K562 (cell line): Measurements from ENCODE around the gene STX1B. TPM values are rescaled to one million over a fixed set of nuclear protein-coding genes. Genes with fewer than 3 reads are reported as not detected.
A peak's percentile ranks its signal among the peaks of the same experiment; 100 is the strongest.

Experiments used
- CTBP1 ChIP-seq: fragments of 450-650 bp; IDR thresholded peaks from 2 replicates; pipeline ENCODE4 v1.6.1; 2016; ENCODE audit warnings: borderline replicate concordance
- FOXM1 ChIP-seq, 2 experiments: fragments of 450-650 bp in 1 of 2; sonication (generic) in 1 of 2; formaldehyde crosslinking in 1 of 2; IDR thresholded peaks; 2 replicates each; pipeline versions ENCODE4 v1.6.1 to v1.9.0; 2017 to 2022; ENCODE audit warnings: low read depth in 2 of 2, mild to moderate bottlenecking in 2 of 2, missing genetic modification reagents in 1 of 2, moderate library complexity in 1 of 2
- MYNN ChIP-seq, 2 experiments: sonication (generic); formaldehyde crosslinking in 1 of 2; IDR thresholded peaks; 2 replicates each; pipeline versions ENCODE4 v1.5.0 to v1.6.1; 2016 to 2020; ENCODE audit warnings: antibody characterized with exemption in 1 of 2, missing genetic modification reagents in 1 of 2
- NR1H2 ChIP-seq: sonication (generic); formaldehyde crosslinking; IDR thresholded peaks from 2 replicates; pipeline ENCODE4 v1.4.0; 2020; ENCODE audit warnings: mild to moderate bottlenecking, missing genetic modification reagents
- SP1 ChIP-seq: sonication (generic); formaldehyde crosslinking; IDR thresholded peaks from 2 replicates; pipeline ENCODE4 v1.8.1; 2022; ENCODE audit warnings: mild to moderate bottlenecking, missing genetic modification reagents
- TRIM28 ChIP-seq: fragments of 450-650 bp; IDR thresholded peaks from 2 replicates; pipeline ENCODE4 v1.6.1; 2017
- ZBED1 ChIP-seq: IDR thresholded peaks from 2 replicates; pipeline ENCODE4 v1.6.1; 2014
- polyA plus RNA-seq, 8 experiments: library from polyadenylated mRNA; depleted of rRNA in 4 of 8; stranded (reverse) in 5 of 8; unstranded in 3 of 8; fragments of >200 nt; fragmentation: Nextera tagmentation in 2 of 8; fragmentation: Illumina TruSeq in 1 of 8; extraction: Ambion mirVana in 2 of 8; extraction: Trizol in 1 of 8; gene quantifications; 2 replicates each; pipeline versions ENCODE4 v1.2.1 to v1.2.3, GENCODE V29; 2011 to 2014; ENCODE audit warnings: inconsistent platforms in 1 of 8, missing spikeins in 1 of 8
- total RNA-seq, 7 experiments: library from RNA; depleted of rRNA in 6 of 7; stranded (reverse); fragments of >200 nt in 6 of 7; fragmentation: Illumina TruSeq in 2 of 7; extraction: Trizol in 2 of 7; gene quantifications; 2 replicates each; pipeline versions ENCODE4 v1.2.1 to v1.2.3, GENCODE V29; 2011 to 2021; ENCODE audit warnings: low replicate concordance in 1 of 7
- TF ChIP-seq, protein P1 (sequence below): fragments of 200-600 bp; sonication (generic); IDR thresholded peaks from one replicate; pipeline ENCODE4 v1.6.1; 2012; ENCODE audit warnings: mild to moderate bottlenecking, low read depth, low read length, inconsistent platforms
- TF ChIP-seq, protein P2 (sequence below): fragments of 200-800 bp; sonication (Bioruptor generic); IDR thresholded peaks from 2 replicates; pipeline ENCODE4 v1.6.1; 2017; ENCODE audit warnings: missing genetic modification characterization, missing compliant biosample characterization
- TF ChIP-seq, protein P3 (sequence below): sonication (generic); formaldehyde crosslinking; IDR thresholded peaks from 2 replicates; pipeline ENCODE4 v1.8.1; 2023; ENCODE audit warnings: mild to moderate bottlenecking, missing genetic modification reagents

Gene STX1B
- total and polyA plus RNA-seq, 9 of the 15 experiments (the other 6 are each of a cell fraction or from before 2014, with no cell fraction given) = 0.07 to 2.5 (median 0.86) TPM

DNA sequence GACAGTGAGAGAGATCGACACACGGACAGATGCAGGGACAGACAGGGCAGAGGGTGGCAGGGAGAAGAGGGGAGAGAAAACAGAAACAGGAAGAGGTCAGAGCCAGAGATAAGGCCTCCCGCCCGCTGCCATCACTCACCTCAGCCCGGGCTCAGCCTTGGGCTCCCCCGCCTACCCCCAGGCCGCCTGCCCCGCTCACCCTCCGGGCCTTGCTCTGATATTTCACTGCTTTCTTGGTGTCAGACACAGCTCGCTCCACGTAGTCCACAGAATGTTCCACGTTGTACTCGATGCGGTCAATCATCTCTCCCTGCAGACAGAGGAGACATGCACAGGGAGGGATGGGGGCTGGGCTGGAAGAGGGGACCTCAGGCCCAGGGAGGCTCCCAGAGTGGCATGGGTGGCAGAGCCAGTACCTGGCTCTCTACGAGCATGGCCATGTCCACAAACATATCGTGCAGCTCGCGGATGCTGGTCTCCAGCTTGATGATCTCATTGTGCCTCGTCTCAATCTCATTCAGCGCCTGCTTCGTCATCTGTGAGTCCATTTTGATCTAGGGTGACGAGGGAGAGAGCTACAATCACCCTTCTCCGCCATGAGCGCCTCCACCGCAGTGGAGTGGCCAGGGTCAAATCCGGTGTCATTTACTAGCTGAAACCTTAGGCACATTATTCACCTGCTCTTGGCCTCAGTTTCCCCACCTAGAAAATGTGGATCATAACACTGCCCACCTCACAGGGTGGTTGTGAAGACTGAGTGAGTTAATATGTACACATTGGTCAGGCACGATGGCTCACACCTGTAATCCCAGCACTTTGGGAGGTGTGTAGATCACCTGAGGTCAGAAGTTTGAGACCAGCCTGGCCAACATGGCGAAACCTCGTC lies 17.3 kb downstream of the STX1B start (continued):
- TF ChIP-seq, protein P1, sequence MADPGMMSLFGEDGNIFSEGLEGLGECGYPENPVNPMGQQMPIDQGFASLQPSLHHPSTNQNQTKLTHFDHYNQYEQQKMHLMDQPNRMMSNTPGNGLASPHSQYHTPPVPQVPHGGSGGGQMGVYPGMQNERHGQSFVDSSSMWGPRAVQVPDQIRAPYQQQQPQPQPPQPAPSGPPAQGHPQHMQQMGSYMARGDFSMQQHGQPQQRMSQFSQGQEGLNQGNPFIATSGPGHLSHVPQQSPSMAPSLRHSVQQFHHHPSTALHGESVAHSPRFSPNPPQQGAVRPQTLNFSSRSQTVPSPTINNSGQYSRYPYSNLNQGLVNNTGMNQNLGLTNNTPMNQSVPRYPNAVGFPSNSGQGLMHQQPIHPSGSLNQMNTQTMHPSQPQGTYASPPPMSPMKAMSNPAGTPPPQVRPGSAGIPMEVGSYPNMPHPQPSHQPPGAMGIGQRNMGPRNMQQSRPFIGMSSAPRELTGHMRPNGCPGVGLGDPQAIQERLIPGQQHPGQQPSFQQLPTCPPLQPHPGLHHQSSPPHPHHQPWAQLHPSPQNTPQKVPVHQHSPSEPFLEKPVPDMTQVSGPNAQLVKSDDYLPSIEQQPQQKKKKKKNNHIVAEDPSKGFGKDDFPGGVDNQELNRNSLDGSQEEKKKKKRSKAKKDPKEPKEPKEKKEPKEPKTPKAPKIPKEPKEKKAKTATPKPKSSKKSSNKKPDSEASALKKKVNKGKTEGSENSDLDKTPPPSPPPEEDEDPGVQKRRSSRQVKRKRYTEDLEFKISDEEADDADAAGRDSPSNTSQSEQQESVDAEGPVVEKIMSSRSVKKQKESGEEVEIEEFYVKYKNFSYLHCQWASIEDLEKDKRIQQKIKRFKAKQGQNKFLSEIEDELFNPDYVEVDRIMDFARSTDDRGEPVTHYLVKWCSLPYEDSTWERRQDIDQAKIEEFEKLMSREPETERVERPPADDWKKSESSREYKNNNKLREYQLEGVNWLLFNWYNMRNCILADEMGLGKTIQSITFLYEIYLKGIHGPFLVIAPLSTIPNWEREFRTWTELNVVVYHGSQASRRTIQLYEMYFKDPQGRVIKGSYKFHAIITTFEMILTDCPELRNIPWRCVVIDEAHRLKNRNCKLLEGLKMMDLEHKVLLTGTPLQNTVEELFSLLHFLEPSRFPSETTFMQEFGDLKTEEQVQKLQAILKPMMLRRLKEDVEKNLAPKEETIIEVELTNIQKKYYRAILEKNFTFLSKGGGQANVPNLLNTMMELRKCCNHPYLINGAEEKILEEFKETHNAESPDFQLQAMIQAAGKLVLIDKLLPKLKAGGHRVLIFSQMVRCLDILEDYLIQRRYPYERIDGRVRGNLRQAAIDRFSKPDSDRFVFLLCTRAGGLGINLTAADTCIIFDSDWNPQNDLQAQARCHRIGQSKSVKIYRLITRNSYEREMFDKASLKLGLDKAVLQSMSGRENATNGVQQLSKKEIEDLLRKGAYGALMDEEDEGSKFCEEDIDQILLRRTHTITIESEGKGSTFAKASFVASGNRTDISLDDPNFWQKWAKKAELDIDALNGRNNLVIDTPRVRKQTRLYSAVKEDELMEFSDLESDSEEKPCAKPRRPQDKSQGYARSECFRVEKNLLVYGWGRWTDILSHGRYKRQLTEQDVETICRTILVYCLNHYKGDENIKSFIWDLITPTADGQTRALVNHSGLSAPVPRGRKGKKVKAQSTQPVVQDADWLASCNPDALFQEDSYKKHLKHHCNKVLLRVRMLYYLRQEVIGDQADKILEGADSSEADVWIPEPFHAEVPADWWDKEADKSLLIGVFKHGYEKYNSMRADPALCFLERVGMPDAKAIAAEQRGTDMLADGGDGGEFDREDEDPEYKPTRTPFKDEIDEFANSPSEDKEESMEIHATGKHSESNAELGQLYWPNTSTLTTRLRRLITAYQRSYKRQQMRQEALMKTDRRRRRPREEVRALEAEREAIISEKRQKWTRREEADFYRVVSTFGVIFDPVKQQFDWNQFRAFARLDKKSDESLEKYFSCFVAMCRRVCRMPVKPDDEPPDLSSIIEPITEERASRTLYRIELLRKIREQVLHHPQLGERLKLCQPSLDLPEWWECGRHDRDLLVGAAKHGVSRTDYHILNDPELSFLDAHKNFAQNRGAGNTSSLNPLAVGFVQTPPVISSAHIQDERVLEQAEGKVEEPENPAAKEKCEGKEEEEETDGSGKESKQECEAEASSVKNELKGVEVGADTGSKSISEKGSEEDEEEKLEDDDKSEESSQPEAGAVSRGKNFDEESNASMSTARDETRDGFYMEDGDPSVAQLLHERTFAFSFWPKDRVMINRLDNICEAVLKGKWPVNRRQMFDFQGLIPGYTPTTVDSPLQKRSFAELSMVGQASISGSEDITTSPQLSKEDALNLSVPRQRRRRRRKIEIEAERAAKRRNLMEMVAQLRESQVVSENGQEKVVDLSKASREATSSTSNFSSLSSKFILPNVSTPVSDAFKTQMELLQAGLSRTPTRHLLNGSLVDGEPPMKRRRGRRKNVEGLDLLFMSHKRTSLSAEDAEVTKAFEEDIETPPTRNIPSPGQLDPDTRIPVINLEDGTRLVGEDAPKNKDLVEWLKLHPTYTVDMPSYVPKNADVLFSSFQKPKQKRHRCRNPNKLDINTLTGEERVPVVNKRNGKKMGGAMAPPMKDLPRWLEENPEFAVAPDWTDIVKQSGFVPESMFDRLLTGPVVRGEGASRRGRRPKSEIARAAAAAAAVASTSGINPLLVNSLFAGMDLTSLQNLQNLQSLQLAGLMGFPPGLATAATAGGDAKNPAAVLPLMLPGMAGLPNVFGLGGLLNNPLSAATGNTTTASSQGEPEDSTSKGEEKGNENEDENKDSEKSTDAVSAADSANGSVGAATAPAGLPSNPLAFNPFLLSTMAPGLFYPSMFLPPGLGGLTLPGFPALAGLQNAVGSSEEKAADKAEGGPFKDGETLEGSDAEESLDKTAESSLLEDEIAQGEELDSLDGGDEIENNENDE = no peak
- TF ChIP-seq SP1 (CRISPR knock-in tag) (no peak), FOXM1 (IDR thresholded peaks at IDR 0.05; ENCODE audit: low read depth) (no peak), FOXM1 (CRISPR knock-in tag; IDR thresholded peaks at IDR 0.05; ENCODE audit: low read depth) (no peak), ZBED1 (no peak), MYNN (IDR thresholded peaks at IDR 0.05) (peak; percentile 42; the same call in 1 of the 2 replicates), MYNN (CRISPR knock-in tag; IDR thresholded peaks at IDR 0.05) (no peak), CTBP1 (peak; percentile 39; the same call in 1 of the 2 replicates), NR1H2 (CRISPR knock-in tag) (no peak), TRIM28 (no peak)
- TF ChIP-seq, protein P2, sequence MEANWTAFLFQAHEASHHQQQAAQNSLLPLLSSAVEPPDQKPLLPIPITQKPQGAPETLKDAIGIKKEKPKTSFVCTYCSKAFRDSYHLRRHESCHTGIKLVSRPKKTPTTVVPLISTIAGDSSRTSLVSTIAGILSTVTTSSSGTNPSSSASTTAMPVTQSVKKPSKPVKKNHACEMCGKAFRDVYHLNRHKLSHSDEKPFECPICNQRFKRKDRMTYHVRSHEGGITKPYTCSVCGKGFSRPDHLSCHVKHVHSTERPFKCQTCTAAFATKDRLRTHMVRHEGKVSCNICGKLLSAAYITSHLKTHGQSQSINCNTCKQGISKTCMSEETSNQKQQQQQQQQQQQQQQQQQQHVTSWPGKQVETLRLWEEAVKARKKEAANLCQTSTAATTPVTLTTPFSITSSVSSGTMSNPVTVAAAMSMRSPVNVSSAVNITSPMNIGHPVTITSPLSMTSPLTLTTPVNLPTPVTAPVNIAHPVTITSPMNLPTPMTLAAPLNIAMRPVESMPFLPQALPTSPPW (CRISPR knock-in tag) = peak; percentile 63
- TF ChIP-seq, protein P3, sequence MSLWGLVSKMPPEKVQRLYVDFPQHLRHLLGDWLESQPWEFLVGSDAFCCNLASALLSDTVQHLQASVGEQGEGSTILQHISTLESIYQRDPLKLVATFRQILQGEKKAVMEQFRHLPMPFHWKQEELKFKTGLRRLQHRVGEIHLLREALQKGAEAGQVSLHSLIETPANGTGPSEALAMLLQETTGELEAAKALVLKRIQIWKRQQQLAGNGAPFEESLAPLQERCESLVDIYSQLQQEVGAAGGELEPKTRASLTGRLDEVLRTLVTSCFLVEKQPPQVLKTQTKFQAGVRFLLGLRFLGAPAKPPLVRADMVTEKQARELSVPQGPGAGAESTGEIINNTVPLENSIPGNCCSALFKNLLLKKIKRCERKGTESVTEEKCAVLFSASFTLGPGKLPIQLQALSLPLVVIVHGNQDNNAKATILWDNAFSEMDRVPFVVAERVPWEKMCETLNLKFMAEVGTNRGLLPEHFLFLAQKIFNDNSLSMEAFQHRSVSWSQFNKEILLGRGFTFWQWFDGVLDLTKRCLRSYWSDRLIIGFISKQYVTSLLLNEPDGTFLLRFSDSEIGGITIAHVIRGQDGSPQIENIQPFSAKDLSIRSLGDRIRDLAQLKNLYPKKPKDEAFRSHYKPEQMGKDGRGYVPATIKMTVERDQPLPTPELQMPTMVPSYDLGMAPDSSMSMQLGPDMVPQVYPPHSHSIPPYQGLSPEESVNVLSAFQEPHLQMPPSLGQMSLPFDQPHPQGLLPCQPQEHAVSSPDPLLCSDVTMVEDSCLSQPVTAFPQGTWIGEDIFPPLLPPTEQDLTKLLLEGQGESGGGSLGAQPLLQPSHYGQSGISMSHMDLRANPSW (CRISPR knock-in tag) = no peak
